DND-41 (cell line): ENCODE measurements around the gene ARAF.

Experiments
- EZH2 ChIP-seq: IDR thresholded peaks from 3 replicates; pipeline ENCODE4 v1.6.1; 2012; ENCODE audit warnings: borderline replicate concordance, low read depth, mild to moderate bottlenecking, moderate library complexity, low read length, inconsistent platforms; ENCODE audit not compliant: severe bottlenecking
- TF ChIP-seq, protein P1 (sequence below): IDR thresholded peaks from 2 replicates; pipeline ENCODE4 v1.5.1; 2012; ENCODE audit warnings: borderline replicate concordance, low read length, moderate library complexity, mild to moderate bottlenecking; ENCODE audit not compliant: poor library complexity, severe bottlenecking; ENCODE audit errors: extremely low read depth

DNA sequence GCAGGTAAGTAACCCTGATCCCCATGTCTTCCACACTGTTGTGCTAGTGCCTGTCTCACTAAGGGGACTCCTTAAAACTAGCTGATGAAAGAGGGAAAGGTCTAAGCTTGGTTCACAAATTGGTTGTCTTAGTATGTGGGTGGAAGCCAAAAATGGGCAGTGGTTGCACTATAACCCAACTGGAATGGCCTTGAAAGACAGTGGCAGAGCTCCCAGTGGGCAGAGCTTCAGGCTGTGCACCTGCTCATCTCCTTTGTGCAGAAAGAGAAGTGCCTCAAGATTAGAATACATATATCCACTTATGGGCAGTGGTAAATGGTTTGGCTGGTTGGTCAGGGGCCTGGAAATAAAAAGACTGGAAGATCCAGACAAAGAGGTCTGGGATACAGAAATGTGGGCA is 51.4 kb downstream of the ARAF start:
- TF ChIP-seq, protein P1, sequence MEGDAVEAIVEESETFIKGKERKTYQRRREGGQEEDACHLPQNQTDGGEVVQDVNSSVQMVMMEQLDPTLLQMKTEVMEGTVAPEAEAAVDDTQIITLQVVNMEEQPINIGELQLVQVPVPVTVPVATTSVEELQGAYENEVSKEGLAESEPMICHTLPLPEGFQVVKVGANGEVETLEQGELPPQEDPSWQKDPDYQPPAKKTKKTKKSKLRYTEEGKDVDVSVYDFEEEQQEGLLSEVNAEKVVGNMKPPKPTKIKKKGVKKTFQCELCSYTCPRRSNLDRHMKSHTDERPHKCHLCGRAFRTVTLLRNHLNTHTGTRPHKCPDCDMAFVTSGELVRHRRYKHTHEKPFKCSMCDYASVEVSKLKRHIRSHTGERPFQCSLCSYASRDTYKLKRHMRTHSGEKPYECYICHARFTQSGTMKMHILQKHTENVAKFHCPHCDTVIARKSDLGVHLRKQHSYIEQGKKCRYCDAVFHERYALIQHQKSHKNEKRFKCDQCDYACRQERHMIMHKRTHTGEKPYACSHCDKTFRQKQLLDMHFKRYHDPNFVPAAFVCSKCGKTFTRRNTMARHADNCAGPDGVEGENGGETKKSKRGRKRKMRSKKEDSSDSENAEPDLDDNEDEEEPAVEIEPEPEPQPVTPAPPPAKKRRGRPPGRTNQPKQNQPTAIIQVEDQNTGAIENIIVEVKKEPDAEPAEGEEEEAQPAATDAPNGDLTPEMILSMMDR: no peak
- TF ChIP-seq EZH2: no peak
